Pulmonary artery endothelial cell (primary cell): ENCODE results near the gene FPGT. TPM values are rescaled to one million over a fixed set of nuclear protein-coding genes. Genes with fewer than 3 reads are reported as not detected.
"Not testable (repeated sequence)": the region's sequence is repeated elsewhere in the genome, so short reads cannot be mapped to it uniquely, and the experiment has no call there.

Experiments used
- DNase-seq: peaks from one replicate; pipeline ENCODE4 v3.0.0-alpha.2; 2011; ENCODE audit warnings: low read depth, low spot score
- total RNA-seq: library from RNA; depleted of rRNA; stranded (reverse); fragments of >200 nt; gene quantifications from 2 replicates; pipeline ENCODE4 v1.2.3, GENCODE V29; 2014

FPGT gene
- 9.9 and 16.3 TPM in 2 replicates for total RNA-seq

GRCh38 chr1:74197657-74198552, at the start of gene FPGT, which contains the start of gene LRRIQ3:
Gene FPGT (plus strand): TSS chr1:74198242. CDS start chr1:74198279, 37 bp downstream.
Gene LRRIQ3 (minus strand): TSS chr1:74198176. CDS start chr1:74183684, 14,492 bp downstream.
- peak; percentile 69 for DNase-seq

GRCh38 chr1:74160046-74160445, 38.0 kb upstream of the FPGT start:
- DNase-seq: no peak

GRCh38 chr1:74161497-74161896, 36.5 kb upstream of the FPGT start:
- DNase-seq: no peak

GRCh38 chr1:74162333-74162732, 35.7 kb upstream of the FPGT start:
- DNase-seq: no peak

- DNase-seq: not testable (repeated sequence)
These were observed 23.6 kb upstream of the FPGT start for GRCh38 chr1:74174423-74174822.

- DNase-seq: no peak
These were observed 17.6 kb upstream of the FPGT start for GRCh38 chr1:74180490-74180889.

GRCh38 chr1:74193908-74194307, 4.1 kb upstream of the FPGT start:
- no peak for DNase-seq

GRCh38 chr1:74195339-74195738, 2.7 kb upstream of the FPGT start:
- no peak for DNase-seq

GRCh38 chr1:74197255-74197654, 787 bp upstream of the FPGT start:
- DNase-seq: no peak

GRCh38 chr1:74199504-74199903, 1.5 kb downstream of the FPGT start:
- DNase-seq: no peak

- DNase-seq: no peak
These were observed 7.2 kb downstream of the FPGT start for GRCh38 chr1:74205266-74205665.

- no peak for DNase-seq
These were observed 17.2 kb downstream of the FPGT start for GRCh38 chr1:74215229-74215628.

- DNase-seq: no peak
These were observed 24.7 kb downstream of the FPGT start for GRCh38 chr1:74222701-74223100.

GRCh38 chr1:74223453-74223852, 25.4 kb downstream of the FPGT start:
- DNase-seq: no peak

GRCh38 chr1:74235153-74235552, 37.1 kb downstream of the FPGT start, which contains the start of gene TNNI3K:
Gene TNNI3K (plus strand): TSS chr1:74235387. CDS start chr1:74235452, 65 bp downstream.
- no peak for DNase-seq

- no peak for DNase-seq
These were observed 38.4 kb downstream of the FPGT start for GRCh38 chr1:74236440-74236839.

- DNase-seq: no peak
These were observed 39.0 kb downstream of the FPGT start for GRCh38 chr1:74237035-74237434.

- no peak for DNase-seq
These were observed 39.7 kb downstream of the FPGT start for GRCh38 chr1:74237787-74238186.

- DNase-seq: no peak
These were observed 47.2 kb downstream of the FPGT start for GRCh38 chr1:74245168-74245772.

GRCh38 chr1:74246315-74246714, 48.3 kb downstream of the FPGT start:
- no peak for DNase-seq

GRCh38 chr1:74247881-74248528, 50.0 kb downstream of the FPGT start:
- no peak for DNase-seq

GRCh38 chr1:74253243-74253824, 55.3 kb downstream of the FPGT start:
- DNase-seq: not testable (repeated sequence)
